Measurements from ENCODE around the gene SPIRE1. TPM values are rescaled to one million over a fixed set of nuclear protein-coding genes. Genes with fewer than 3 reads are reported as not detected.

SPIRE1 gene
- polyA plus RNA-seq = 1 to 10 TPM; 1.6 to 4.0 (median 2.1) TPM
- long read RNA-seq, donor 1 = 0 reads
- long read RNA-seq, donor 2 = 0 reads
- long read RNA-seq, donor 3, partial matches to known transcripts = 0 of 1 reads
- long read RNA-seq, donor 3, other reads (novel, unspliced or antisense) = 0 of 1 reads
- long read RNA-seq, donor 4 = 0 reads
- long read RNA-seq, donor 5 = 0 reads
- long read RNA-seq, donor 6 = 0 reads
- long read RNA-seq, donor 7, full-length matches to known transcripts = 5 of 10 reads
- long read RNA-seq, donor 7, partial matches to known transcripts = 5 of 10 reads
- long read RNA-seq, donor 7, other reads (novel, unspliced or antisense) = 0 of 10 reads
- long read RNA-seq, donor 8 = 0 reads
- long read RNA-seq, donor 9 = 0 reads
- long read RNA-seq, donor 10, full-length matches to known transcripts = 1 of 1 reads
- long read RNA-seq, donor 10, partial matches to known transcripts = 0 of 1 reads
- long read RNA-seq, donor 10, other reads (novel, unspliced or antisense) = 0 of 1 reads

GRCh38 chr18:12657684-12658425 lies at the start of gene SPIRE1:
SPIRE1 (minus strand) TSS chr18:12658107; CDS start chr18:12657866, 241 bp downstream.
- Histone ChIP-seq H3K4me3 (ENCODE audit: low read depth in 1 of 3, low read length in 3 of 3) (peak within 1 kb of the TSS; percentile 50 to 70 (median 65)), H3K27ac (ENCODE audit: low read depth in 1 of 3, low read length in 2 of 3) (peak within 1 kb of the TSS; percentile 16 to 86 (median 62)), H3K9me3 (ENCODE audit: control insufficient read depth in 2 of 2, insufficient read depth in 1 of 2, low read depth in 1 of 2, low read length in 1 of 2) (no peaks in the 10 kb centered on the region), H3K4me1 (ENCODE audit: control insufficient read depth in 3 of 3, insufficient read depth in 2 of 3, low read depth in 1 of 3, low read length in 2 of 3) (peaks cover 0 to 5% (median 0%) of the 10 kb centered on the region in 3 donors), H3K36me3 (ENCODE audit: control insufficient read depth in 3 of 3, insufficient read depth in 2 of 3, low read depth in 1 of 3, low read length in 3 of 3) (no peaks in the 10 kb centered on the region), H3K27me3 (ENCODE audit: control insufficient read depth in 3 of 3, insufficient read depth in 3 of 3, low read length in 3 of 3) (peaks cover 0 to 7% (median 0%) of the 10 kb centered on the region in 3 donors)
- FAIRE-seq = no peak
- peak; percentile 66 to 76 for DNase-seq
- 0 to 1% (median 1%) methylated on average over 51 to 112 of the region's 112 CpGs for WGBS, 3 donors

GRCh38 chr18:12703664-12704063 lies 45.8 kb upstream of the SPIRE1 start:
- DNase-seq = peak in 1 of 2 donors; percentile 20
- peak overlapping the region in 1 of 3 donors; percentile 97 for H3K27ac ChIP-seq (ENCODE audit: low read depth in 1 of 3, low read length in 2 of 3)
- no peak for FAIRE-seq
- H3K4me1 ChIP-seq (ENCODE audit: control insufficient read depth in 3 of 3, insufficient read depth in 2 of 3, low read depth in 1 of 3, low read length in 2 of 3) = peaks cover 0 to 11% (median 4%) of the 10 kb centered on the region in 3 donors
- no peaks in the 10 kb centered on the region for H3K9me3 ChIP-seq (ENCODE audit: control insufficient read depth in 2 of 2, insufficient read depth in 1 of 2, low read depth in 1 of 2, low read length in 1 of 2)
- H3K4me3 ChIP-seq (ENCODE audit: low read depth in 1 of 3, low read length in 3 of 3) = peak overlapping the region; percentile 68 to 100 (median 87)
- WGBS, 3 donors = 0 to 2% (median 0%) methylated on average over 2 of the region's 2 CpGs
- peaks cover 3 to 13% (median 6%) of the 10 kb centered on the region in 3 donors for H3K36me3 ChIP-seq (ENCODE audit: control insufficient read depth in 3 of 3, insufficient read depth in 2 of 3, low read depth in 1 of 3, low read length in 3 of 3)
- H3K27me3 ChIP-seq (ENCODE audit: control insufficient read depth in 3 of 3, insufficient read depth in 3 of 3, low read length in 3 of 3) = no peaks in the 10 kb centered on the region

- DNase-seq (no peak), FAIRE-seq (no peak)
- peak overlapping the region; percentile 68 to 100 (median 87) for H3K4me3 ChIP-seq (ENCODE audit: low read depth in 1 of 3, low read length in 3 of 3)
- no peaks in the 10 kb centered on the region for H3K27me3 ChIP-seq (ENCODE audit: control insufficient read depth in 3 of 3, insufficient read depth in 3 of 3, low read length in 3 of 3)
- 0% methylated on average over 28 of the region's 28 CpGs for WGBS, 3 donors
- H3K36me3 ChIP-seq (ENCODE audit: control insufficient read depth in 3 of 3, insufficient read depth in 2 of 3, low read depth in 1 of 3, low read length in 3 of 3) = peaks cover 5 to 9% (median 6%) of the 10 kb centered on the region in 3 donors
- H3K27ac ChIP-seq (ENCODE audit: low read depth in 1 of 3, low read length in 2 of 3) = peak overlapping the region; percentile 94 to 100 (median 97)
- no peaks in the 10 kb centered on the region for H3K9me3 ChIP-seq (ENCODE audit: control insufficient read depth in 2 of 2, insufficient read depth in 1 of 2, low read depth in 1 of 2, low read length in 1 of 2)
- peaks cover 0 to 11% (median 4%) of the 10 kb centered on the region in 3 donors for H3K4me1 ChIP-seq (ENCODE audit: control insufficient read depth in 3 of 3, insufficient read depth in 2 of 3, low read depth in 1 of 3, low read length in 2 of 3)
These were observed 45.2 kb upstream of the SPIRE1 start for GRCh38 chr18:12703096-12703567.

- peak within 1 kb of the TSS; percentile 94 to 100 (median 97) for H3K27ac ChIP-seq (ENCODE audit: low read depth in 1 of 3, low read length in 2 of 3)
- peak within 1 kb of the TSS; percentile 68 to 100 (median 87) for H3K4me3 ChIP-seq (ENCODE audit: low read depth in 1 of 3, low read length in 3 of 3)
- no peaks in the 10 kb centered on the region for H3K27me3 ChIP-seq (ENCODE audit: control insufficient read depth in 3 of 3, insufficient read depth in 3 of 3, low read length in 3 of 3)
- no peak for FAIRE-seq
- peaks cover 0 to 11% (median 4%) of the 10 kb centered on the region in 3 donors for H3K4me1 ChIP-seq (ENCODE audit: control insufficient read depth in 3 of 3, insufficient read depth in 2 of 3, low read depth in 1 of 3, low read length in 2 of 3)
- peaks cover under 1 to 7% (median 4%) of the 10 kb centered on the region in 3 donors for H3K36me3 ChIP-seq (ENCODE audit: control insufficient read depth in 3 of 3, insufficient read depth in 2 of 3, low read depth in 1 of 3, low read length in 3 of 3)
- WGBS, 3 donors = 0 to 1% (median 0%) methylated on average over 83 to 89 of the region's 89 CpGs
- DNase-seq = peak; percentile 80 to 97
- no peaks in the 10 kb centered on the region for H3K9me3 ChIP-seq (ENCODE audit: control insufficient read depth in 2 of 2, insufficient read depth in 1 of 2, low read depth in 1 of 2, low read length in 1 of 2)
These were observed 44.6 kb upstream of the SPIRE1 start, which contains the start of the genes CEP76 and PSMG2 for GRCh38 chr18:12702221-12703095. CEP76 (minus strand) TSS chr18:12702723; CDS start chr18:12702548, 175 bp downstream. PSMG2 (plus strand) TSS chr18:12703042; CDS start chr18:12703108, 66 bp downstream.

GRCh38 chr18:12701161-12701560 lies 43.3 kb upstream of the SPIRE1 start:
- DNase-seq (peak; percentile 6 to 44), FAIRE-seq (no peak)
- H3K9me3 ChIP-seq (ENCODE audit: control insufficient read depth in 2 of 2, insufficient read depth in 1 of 2, low read depth in 1 of 2, low read length in 1 of 2) = no peaks in the 10 kb centered on the region
- peaks cover 0 to 2% (median 2%) of the 10 kb centered on the region in 3 donors for H3K36me3 ChIP-seq (ENCODE audit: control insufficient read depth in 3 of 3, insufficient read depth in 2 of 3, low read depth in 1 of 3, low read length in 3 of 3)
- H3K27me3 ChIP-seq (ENCODE audit: control insufficient read depth in 3 of 3, insufficient read depth in 3 of 3, low read length in 3 of 3) = no peaks in the 10 kb centered on the region
- peaks cover 0 to 11% (median 4%) of the 10 kb centered on the region in 3 donors for H3K4me1 ChIP-seq (ENCODE audit: control insufficient read depth in 3 of 3, insufficient read depth in 2 of 3, low read depth in 1 of 3, low read length in 2 of 3)
- H3K4me3 ChIP-seq (ENCODE audit: low read depth in 1 of 3, low read length in 3 of 3) = peak overlapping the region in 1 of 3 donors; percentile 68
- 19 to 48% (median 46%) methylated on average over 3 of the region's 3 CpGs for WGBS, 3 donors
- no peak overlapping the region for H3K27ac ChIP-seq (ENCODE audit: low read depth in 1 of 3, low read length in 2 of 3)

- Histone ChIP-seq H3K27ac (ENCODE audit: low read depth in 1 of 3, low read length in 2 of 3) (no peak overlapping the region), H3K36me3 (ENCODE audit: control insufficient read depth in 3 of 3, insufficient read depth in 2 of 3, low read depth in 1 of 3, low read length in 3 of 3) (peaks cover 0 to 2% (median 0%) of the 10 kb centered on the region in 3 donors), H3K9me3 (ENCODE audit: control insufficient read depth in 2 of 2, insufficient read depth in 1 of 2, low read depth in 1 of 2, low read length in 1 of 2) (no peaks in the 10 kb centered on the region), H3K4me1 (ENCODE audit: control insufficient read depth in 3 of 3, insufficient read depth in 2 of 3, low read depth in 1 of 3, low read length in 2 of 3) (peaks cover 0 to 11% (median 4%) of the 10 kb centered on the region in 3 donors), H3K27me3 (ENCODE audit: control insufficient read depth in 3 of 3, insufficient read depth in 3 of 3, low read length in 3 of 3) (no peaks in the 10 kb centered on the region), H3K4me3 (ENCODE audit: low read depth in 1 of 3, low read length in 3 of 3) (no peak overlapping the region)
- WGBS, 3 donors = 90 to 91% (median 91%) methylated on average over 2 of the region's 2 CpGs
- FAIRE-seq (no peak), DNase-seq (no peak)
These were observed 41.8 kb upstream of the SPIRE1 start for GRCh38 chr18:12699747-12700146.

GRCh38 chr18:12694032-12694431 lies 36.1 kb upstream of the SPIRE1 start:
- Histone ChIP-seq H3K9me3 (ENCODE audit: control insufficient read depth in 2 of 2, insufficient read depth in 1 of 2, low read depth in 1 of 2, low read length in 1 of 2) (no peaks in the 10 kb centered on the region), H3K4me1 (ENCODE audit: control insufficient read depth in 3 of 3, insufficient read depth in 2 of 3, low read depth in 1 of 3, low read length in 2 of 3) (no peaks in the 10 kb centered on the region), H3K4me3 (ENCODE audit: low read depth in 1 of 3, low read length in 3 of 3) (no peak overlapping the region), H3K27ac (ENCODE audit: low read depth in 1 of 3, low read length in 2 of 3) (no peak overlapping the region), H3K36me3 (ENCODE audit: control insufficient read depth in 3 of 3, insufficient read depth in 2 of 3, low read depth in 1 of 3, low read length in 3 of 3) (peaks cover 0 to 4% (median 2%) of the 10 kb centered on the region in 3 donors), H3K27me3 (ENCODE audit: control insufficient read depth in 3 of 3, insufficient read depth in 3 of 3, low read length in 3 of 3) (no peaks in the 10 kb centered on the region)
- FAIRE-seq = no peak
- 52 to 82% (median 72%) methylated on average over 2 of the region's 2 CpGs for WGBS, 3 donors
- peak; percentile 7 to 21 for DNase-seq

Measured in small intestine (tissue), 16 donors.